ENCODE data around the gene SLC2A5.
"Not testable (repeated sequence)": the region's sequence is repeated elsewhere in the genome, so short reads cannot be mapped to it uniquely, and the experiment has no call there.

Gene SLC2A5, protein sequence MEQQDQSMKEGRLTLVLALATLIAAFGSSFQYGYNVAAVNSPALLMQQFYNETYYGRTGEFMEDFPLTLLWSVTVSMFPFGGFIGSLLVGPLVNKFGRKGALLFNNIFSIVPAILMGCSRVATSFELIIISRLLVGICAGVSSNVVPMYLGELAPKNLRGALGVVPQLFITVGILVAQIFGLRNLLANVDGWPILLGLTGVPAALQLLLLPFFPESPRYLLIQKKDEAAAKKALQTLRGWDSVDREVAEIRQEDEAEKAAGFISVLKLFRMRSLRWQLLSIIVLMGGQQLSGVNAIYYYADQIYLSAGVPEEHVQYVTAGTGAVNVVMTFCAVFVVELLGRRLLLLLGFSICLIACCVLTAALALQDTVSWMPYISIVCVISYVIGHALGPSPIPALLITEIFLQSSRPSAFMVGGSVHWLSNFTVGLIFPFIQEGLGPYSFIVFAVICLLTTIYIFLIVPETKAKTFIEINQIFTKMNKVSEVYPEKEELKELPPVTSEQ

DNA sequence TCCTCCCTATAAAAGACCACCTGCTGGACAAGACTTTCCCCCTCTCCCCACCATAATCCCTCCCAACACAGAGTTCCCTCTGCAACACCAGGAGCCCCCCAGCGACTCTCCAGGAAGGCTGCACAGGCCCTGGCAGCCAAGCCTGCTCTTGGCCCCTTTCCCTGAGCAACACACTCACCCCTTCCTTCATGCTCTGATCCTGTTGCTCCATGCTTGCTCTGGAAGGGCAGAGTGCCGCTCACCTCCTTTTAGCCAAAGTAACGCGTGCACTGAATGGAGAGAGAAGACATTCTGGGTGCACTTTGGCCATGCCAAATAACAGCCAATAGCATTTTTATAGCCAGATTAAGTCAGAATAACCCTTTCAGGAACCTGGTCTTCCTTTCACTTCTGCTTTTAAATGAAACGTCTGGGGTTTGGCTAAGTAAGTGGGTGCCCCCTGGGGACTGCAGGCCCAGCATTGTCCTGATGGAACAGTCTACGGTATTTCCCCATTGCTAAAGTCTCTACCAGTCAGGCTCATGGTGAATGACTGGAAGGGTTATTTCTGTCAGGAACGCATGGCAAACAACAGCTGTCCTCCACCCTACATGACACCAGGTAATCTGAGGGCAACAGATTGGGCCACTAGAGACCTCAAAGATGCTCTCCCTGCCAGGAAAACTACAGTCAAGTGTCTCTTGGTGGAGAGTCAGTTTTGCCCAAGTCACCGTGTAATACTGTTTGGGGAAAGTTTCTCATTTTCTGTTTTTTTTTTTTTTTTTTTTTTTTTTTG is at the start of gene SLC2A5:
Gene SLC2A5, minus strand, starts transcription at position 310 of the 775 bp plus-strand sequence. Its CDS starts 99 bp downstream, at position 211.
- DNase-seq: no peak

DNA sequence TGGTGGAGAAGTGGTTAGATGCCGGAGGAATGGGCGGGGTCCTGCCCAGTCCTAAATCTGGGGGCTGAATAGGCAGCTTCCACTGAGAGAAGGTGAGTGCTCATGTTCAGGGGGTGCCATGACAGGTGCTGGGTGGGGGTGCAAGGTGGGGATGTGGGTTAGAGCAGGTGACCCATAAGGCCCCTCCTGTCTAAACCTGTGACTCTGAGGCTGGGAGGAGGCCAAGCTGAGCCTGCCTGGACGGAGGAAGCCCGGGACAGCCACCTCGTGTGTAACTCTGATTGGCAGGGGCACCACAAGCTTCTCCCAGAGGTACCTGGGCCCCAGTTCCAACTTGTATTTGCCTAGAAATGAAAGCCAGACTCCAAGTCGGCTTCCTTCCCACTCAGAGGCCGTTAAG is 48.8 kb upstream of the SLC2A5 start:
- DNase-seq: no peak

DNA sequence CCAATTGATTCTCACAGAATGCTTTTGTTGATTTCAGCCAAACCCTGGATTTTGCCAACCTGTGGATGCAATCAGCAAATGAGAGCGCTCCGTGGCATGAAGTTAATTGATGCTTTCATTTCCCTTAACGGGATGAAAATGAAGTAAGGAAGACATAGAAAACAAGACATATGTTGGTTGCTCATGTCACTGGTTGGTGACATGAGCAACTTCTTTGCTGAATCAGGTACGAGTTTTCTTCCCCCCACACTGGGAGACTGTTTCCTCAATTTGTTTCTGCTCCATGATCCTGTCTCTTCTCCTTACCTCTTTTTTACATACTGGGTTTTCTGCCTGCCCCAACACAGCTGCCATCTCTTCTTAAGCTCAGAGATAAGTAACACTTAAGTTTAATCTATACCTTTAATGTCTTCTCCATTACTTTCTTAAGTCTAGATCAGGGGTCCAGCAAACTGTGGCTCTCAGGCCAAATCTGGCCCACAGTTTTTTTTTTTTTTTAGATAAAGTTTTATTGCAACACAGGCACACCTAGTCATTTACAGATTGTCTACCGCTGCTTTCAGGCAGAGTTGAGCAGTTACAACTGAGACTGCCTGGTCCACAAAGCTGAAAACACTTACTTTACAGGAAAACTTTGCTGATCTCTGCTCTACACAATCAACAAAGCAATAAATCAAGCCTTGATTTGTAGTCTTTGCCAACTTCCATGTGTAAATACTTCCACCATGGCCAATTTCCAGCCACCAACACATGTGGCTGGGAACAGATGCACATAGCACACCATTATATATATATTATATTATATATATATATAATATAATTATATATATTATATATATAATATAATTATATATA is 46.1 kb upstream of the SLC2A5 start:
- peak; percentile 14 for DNase-seq

DNA sequence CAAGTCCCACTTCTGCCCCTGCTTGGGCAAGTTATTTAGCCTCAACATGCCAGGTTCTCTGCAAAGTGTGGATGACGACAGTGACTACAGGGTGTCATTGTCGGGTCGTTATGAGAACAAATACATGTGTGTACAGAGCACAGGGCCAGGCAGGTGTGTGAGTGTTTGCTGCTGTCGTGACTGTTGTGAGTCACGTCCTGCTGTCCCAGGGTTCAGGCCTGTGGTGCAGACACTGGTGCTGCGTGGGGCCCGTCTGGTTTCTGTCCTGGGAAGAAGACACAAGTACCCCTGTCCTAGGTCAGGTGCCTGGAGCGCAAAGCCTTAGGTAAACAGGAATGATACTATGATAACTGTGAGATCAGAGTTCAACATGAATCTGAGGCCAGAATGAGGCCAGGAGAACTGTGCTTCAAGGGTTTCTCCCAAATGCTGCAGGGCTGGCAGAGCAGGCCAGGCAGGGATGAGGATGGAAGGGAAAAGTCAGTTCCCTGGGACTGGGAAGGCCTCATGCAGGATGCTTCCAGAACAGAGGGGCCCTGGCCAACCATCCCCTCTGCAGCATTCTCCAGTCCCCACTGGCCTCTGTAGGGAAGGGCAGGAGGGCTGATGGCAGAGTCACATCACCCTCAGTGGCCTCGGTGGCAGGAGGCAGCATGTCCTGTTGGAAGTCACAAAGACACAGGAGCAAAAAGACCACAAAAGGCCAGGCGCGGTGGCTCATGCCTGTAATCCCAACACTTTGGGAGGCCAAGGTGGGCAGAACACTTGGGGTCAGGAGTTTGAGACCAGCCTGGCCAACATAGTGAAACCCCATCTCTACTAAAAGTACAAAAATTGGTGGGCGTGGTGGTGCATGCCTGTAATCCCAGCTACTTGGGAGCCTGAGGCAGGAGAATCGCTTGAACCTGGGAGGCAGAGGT is 43.8 kb upstream of the SLC2A5 start:
- no peak for DNase-seq

DNA sequence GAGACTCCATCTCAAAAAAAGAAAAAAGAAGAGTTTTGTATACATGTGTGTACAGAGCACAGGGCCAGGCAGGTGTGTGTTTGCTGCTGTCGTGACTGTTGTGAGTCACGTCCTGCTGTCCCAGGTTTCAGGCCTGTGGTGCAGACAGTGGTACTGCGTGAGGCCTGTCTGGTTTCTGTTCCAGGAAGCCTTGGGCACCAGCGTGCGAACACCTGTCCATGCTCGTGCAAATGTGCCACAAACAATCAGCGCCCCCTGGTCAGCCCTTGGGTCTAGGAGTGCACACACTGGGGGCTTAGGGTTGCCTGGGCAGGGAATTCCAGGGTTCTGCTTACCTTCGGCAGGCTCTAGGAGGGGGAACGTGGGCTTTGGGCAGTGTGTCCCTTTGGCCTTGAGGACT is 42.5 kb upstream of the SLC2A5 start:
- DNase-seq: no peak

DNA sequence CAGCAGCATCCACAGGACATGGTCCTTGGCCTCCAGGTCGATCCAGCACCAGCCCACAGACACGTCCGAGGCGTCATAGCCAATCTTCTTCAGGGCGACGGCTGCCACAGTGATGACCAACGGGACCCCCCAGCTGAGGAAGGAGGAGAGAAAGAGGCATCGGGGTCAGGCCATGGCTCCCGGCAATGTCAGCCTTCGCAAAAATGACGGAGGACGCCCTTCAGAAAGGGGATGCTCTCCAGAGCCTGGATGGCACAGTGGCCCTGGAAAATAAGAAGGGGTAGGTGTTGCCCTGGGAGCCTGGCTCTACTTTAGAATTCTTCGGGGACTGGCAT is 41.9 kb upstream of the SLC2A5 start:
- DNase-seq: no peak

DNA sequence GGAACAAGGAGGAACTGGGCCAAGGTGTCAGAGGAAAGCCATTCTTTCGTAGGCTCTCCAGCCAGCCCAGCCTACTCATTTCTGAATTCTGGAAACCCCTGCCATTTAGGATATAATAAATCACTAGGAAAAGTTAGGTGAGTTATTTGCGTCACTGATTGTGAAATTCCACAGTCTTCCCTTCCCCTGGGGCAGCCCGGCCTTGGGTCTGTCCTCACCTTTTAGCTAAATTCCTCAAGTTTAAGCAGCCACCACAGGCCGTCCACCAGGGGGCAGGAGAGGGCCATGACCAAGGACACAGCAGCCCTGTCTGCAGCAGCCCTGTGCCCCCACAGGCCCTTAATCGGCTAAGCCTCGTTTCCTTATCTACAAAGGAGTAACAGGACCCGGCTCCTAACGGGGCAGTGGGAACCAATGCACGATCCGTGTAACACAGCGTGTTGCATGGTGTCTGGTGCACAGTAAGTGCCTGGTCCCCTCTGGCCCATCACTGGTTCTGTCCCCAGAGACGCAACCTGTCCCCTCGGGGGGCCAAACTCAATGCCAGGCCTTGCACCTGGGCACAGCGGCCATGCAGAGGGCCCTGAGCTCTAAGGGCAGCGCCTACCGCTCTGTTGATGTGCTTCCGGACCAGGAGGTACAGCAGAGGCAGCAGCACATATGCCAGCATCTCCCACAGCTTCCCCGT is 41.4 kb upstream of the SLC2A5 start:
- DNase-seq: peak; percentile 83

DNA sequence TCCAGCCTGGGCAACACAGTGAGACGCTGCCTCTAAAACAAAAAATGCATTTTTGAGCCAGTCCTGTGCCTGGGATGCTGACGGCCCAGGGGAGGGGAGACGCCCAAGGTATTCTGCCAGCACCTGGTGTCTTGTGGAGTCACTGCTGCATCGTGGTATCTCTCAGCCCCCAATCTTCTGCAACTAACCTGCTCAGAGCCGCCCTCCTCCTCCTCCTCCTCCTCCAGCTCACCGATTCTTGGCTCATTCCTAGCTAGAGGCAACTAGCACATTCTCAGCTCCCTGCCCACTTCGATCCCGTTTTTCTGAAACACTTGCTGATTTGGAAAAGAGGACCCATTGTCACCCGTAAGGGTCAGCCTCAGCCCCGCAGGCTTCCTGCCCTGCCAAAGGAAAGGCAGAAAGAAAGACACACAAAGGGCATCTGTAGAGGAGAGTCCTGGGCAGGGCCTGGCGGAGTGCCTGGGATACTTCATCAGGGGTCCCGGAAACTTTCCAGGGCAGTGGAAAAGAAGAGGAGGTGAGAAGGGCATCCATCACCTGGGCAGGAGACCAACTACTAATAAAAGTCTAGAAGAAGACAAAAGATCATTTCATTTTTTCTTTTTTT is 38.7 kb upstream of the SLC2A5 start:
- no peak for DNase-seq

DNA sequence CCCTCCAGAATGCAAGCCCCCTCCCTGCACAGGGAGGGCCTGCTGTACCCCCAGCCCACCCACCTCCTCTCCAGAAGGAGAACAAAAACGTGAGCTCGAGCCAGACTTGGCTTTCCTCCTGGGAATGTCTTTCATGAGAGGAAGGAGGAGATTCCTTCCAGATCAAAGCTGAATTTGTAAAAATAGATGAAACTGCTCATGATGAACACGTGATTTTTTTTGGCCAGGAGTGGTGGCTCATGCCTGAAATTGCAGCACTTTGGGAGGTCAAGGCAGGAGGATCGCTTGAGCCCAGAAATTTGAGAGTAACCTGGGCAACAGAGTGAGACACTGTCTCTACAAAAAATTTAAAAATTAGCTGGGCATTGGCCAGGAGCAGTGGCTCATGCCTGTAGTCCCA is 37.7 kb upstream of the SLC2A5 start:
- DNase-seq: no peak

DNA sequence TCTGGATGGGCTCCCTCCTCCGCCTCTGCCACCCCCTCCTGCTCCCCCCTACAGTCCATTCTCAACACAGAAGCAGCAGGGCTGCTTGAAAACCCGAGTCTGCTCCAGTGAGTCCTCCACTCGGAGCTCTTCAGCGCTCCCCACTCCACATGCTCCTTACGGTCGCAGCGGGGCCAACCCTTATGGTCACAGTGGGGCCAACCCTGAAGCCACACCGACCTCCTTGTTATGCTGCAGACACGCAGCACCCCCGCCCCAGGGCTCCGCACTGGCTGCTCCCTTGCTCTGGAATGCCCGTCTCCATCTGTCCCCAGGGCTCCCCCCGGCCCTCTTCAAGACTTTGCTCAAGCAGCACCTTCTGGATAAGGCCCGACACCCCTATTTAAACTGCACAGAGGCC is 36.9 kb upstream of the SLC2A5 start:
- DNase-seq: no peak

DNA sequence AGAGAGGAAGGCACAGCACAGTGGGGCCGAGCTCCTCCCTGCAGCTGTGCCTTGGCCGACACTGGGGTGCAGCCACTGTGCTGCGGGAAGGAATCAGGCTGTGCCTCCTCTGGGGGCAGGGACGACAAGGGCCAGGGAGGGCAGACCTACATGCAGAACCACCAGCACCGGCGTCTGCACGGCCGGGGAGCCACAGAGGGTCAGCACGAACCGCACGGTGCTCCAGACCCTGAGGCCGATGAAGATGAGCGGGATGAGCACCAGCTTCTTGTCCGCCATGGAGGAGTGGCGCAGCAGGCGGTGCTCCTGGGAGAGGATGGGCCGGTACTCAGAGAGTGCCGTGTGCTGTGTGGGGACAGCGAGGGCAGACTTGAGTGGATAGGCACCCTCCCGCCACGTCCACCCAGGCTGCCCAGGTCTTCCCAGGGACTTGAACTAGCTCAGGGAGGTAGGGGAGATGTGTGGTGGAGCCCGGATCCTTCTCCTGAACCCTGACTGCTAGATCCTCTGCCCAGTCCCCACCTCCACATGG is 36.0 kb upstream of the SLC2A5 start:
- no peak for DNase-seq

DNA sequence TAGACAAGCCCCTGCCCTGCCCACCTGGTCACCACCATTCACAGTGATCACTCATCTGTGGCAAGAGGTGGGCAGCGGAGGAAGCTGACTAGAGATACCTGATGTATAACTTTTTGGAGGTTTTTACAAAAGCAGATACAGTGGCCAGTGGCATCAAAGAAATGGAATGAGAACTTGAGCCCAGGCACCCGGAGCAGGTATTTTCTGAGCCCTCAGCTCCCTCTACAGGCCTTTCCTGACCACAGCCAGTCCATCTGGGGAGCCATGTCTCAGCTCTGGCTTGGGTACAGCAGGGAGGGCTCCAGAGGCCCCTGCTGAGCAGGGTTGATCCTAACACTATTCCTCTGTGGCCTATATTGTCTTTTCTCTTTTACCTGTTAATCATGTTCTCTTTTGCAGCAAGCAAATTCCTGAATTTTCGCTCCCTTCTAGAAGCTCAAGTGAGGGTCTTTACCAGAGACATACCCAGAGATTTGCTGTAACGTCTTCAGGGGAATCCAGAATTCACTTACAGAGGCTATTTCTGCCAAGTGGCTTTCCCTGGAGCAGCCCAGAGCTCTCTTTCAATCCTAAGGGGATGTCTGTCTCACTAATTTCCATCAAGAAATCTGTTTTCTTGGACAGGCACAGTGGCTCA is 32.2 kb upstream of the SLC2A5 start:
- peak; percentile 64 for DNase-seq

DNA sequence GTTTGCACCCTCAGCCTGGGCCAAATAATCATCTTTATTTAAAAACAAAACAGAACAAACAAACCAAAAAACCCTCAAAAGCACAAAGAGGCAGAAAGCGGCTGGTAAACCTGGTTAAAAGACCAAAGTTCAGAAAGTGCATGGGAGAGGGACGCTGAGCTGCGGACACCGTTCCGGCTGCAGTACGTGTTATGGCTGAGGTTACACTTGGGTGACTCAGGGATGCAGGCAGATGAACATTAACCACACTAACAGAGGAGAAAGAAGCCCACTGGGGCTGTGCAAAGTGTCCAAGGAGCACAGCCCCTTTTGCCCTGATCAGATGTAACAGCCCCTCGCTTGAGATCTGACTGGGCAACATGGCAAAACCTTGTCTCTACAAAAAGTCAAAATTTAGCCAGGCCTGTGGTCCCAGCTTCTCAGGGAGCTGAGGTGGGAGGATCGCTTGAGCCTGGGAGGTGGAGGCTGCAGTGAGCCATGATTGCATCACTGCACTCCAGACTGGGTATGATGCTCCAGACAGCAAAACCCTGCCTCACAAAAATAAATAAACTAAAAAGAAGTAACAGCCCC is 31.1 kb upstream of the SLC2A5 start:
- DNase-seq: no peak

DNA sequence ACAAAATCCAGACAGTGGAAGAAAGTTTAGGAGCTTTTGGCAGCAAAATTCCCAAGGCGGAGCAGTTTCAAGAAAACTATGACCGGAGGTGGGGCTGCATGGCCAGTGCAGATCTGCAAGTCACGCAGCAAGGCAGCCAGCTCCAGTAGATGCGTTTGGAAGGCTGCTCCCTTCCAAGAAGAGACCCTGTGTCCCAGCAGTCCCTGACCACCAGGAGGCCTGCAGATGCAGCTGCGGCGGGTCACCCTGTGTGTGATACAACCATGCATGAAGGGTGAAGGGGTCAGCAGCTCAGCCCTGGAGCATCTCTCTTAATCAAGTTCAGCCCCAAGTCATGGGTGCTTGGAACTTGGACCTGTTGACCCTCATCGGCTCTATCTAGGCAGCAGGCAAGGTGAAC is 30.1 kb upstream of the SLC2A5 start:
- DNase-seq: no peak

DNA sequence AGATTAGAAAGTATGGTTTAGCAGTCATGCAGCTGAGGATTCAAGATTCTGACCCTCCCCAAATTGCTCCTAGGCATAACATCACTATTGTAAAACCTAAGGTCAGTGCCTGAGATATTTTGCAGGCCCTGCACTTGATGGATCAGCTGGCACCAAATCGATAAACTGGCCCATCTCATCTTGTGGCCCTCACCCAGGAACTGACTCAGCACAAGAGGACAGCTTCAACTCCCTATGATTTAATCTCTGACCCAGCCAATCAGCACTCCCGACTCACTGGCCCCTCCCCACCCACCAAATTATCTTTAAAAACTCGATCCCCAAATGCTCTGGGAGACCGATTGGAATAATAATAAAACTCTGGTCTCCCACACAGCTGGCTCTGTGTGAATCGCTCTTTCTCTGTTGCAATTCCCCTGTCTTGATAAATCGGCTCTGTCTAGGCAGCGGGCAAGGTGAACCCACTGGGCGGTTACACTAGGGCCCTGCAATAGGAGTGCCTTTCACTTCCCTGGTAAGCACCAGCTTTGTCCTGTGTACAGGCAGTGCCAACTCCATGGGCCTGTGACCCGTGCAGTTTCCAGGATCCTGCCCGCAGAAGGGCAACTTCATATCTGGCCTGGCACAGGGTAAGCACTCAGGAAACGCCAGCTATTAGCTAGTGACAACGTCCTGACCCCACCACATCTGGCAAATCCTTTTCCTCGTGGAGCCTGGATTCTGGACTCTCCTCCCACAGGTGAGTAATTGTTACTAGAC is 28.7 kb upstream of the SLC2A5 start:
- no peak for DNase-seq

DNA sequence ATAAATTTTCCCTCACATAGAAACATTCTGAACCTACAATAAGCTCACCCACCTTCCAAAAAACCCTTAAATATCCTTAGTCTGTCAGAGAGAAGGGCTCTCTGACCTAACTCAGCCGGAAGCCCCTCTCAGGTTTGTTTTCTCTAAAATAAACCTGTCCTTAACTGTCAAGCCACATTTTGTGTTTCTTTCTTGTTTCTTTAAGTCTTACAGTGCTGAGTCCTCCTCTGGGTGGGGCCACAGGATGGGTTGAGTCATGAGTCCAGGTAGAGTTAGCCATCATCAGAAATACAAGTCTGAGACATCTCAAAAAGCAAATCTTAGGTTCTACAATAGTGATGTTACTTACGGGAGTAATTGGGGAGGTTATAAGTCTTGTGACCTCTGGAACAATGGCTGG is 26.4 kb upstream of the SLC2A5 start:
- no peak for DNase-seq

DNA sequence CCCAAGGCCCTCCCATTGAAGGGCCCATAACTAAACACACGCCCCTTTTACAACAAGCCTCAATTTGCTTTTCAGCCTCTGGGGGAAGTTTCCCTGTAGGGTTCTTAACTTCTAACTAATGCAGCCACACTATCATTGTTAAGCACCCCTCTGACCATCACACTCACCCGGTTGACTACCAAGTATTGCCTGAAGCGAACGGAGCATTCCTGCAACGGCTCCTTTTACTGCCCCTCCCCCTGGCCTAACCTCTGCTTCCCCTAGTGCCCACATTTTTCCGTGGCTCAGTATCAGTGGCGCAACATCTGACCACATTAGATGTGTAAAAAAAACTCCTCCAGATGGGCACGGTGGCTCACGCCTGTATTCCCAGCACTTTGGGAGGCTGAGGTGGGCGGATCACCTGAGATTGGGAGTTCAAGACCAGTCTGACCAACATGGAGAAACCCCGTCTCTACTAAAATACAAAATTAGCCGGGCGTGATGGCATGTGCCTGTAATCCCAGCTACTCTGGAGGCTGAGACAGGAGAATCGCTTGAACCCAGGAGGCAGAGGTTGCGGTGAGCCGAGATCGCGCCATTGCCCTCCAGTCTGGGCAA is 24.7 kb upstream of the SLC2A5 start:
- not testable (repeated sequence) for DNase-seq

DNA sequence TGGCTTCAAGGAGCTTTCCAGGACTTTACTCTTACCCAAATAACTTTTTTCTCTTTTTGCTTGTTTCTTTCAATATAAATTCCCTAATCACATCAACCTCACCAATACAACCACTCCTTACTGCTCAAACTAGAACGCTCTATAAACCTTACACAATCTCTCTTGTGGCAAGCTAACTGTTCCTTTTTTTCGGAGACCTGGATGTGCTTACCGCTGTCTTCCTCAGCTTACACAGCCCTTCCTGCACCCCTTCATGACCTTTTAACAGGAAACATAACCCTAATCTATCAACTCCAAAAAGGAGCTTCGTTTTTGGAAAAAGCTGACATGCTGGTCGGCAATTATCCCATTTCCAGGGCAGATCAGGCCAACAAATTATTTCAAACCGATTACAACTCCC is 24.1 kb upstream of the SLC2A5 start:
- DNase-seq: no peak

DNA sequence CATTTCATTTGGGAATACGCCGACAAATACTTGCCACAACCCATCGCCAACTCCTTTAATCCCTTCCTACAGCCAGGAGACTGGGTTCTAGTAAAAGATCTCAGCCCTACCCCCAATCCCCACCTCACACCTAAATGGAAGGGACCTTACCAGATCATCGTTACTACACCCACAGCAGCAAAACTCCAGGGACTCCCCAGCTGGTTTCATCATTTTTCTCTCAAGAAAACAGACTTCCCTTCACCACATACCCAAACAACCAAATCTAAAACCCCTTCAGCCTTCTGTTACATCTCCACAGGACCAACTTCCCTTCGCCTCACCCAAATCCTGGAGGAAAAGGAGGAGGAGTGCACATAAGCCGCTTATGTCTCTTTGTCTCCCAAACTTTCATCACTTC is 23.7 kb upstream of the SLC2A5 start:
- no peak for DNase-seq
